SU-DHL-6 (cell line): ENCODE data around the gene KDM2B.

Source experiments
- H2AFZ ChIP-seq: fragments of 200-600 bp; sonication (generic); 2 replicates; pipeline ENCODE4 v1.6.1; 2014; ENCODE audit warnings: low read depth, mild to moderate bottlenecking, moderate library complexity, mixed read lengths, antibody characterized with exemption, low read length; ENCODE audit not compliant: severe bottlenecking
- H3F3A ChIP-seq: fragments of 200-600 bp; shearing (Covaris generic); 2 replicates; pipeline ENCODE4 v1.6.0; 2016; ENCODE audit warnings: antibody characterized with exemption, mild to moderate bottlenecking; ENCODE audit not compliant: insufficient read depth
- H3K27ac ChIP-seq: fragments of 200-600 bp; sonication (generic); 2 replicates; pipeline ENCODE4 v1.5.1; 2016; ENCODE audit warnings: low read depth, mild to moderate bottlenecking, low read length, moderate library complexity, mixed read lengths
- H3K27me3 ChIP-seq: fragments of 200-600 bp; sonication (generic), shearing (Covaris generic); 2 replicates; pipeline ENCODE4 v1.6.0; 2014; ENCODE audit warnings: mild to moderate bottlenecking, low read length
- H3K36me3 ChIP-seq: fragments of 200-600 bp; sonication (generic); 2 replicates; pipeline ENCODE4 v1.6.1; 2014; ENCODE audit warnings: mild to moderate bottlenecking, low read length, mixed read lengths
- H3K4me2 ChIP-seq: fragments of 300-600, 200-600 bp; shearing (Covaris generic), sonication (generic); 2 replicates; pipeline ENCODE4 v1.6.0; 2014; ENCODE audit warnings: low read length, low read depth, mild to moderate bottlenecking; ENCODE audit not compliant: poor library complexity, severe bottlenecking
- H3K4me3 ChIP-seq: fragments of 200-600 bp; sonication (generic); 2 replicates; pipeline ENCODE4 v1.5.1; 2014; ENCODE audit warnings: antibody characterized with exemption, low read length, mild to moderate bottlenecking, mixed read lengths; ENCODE audit not compliant: insufficient read depth, poor library complexity, severe bottlenecking
- H3K79me2 ChIP-seq: fragments of 200-600 bp; sonication (generic); 2 replicates; pipeline ENCODE4 v1.6.1; 2014; ENCODE audit warnings: mild to moderate bottlenecking, low read length, moderate library complexity; ENCODE audit not compliant: insufficient read depth
- H3K9ac ChIP-seq: fragments of 200-600 bp; sonication (generic); 2 replicates; pipeline ENCODE4 v1.7.0; 2014; ENCODE audit warnings: mild to moderate bottlenecking, low read length
- H3K9me2 ChIP-seq: fragments of 200-600 bp; sonication (generic); replicated peaks from 2 replicates; pipeline ENCODE4 v1.6.1; 2014; ENCODE audit warnings: low read length; ENCODE audit not compliant: insufficient read depth
- H3K9me3 ChIP-seq: fragments of 200-600 bp; sonication (generic); 2 replicates; pipeline ENCODE4 v1.6.1; 2014; ENCODE audit warnings: low read length, mixed read lengths; ENCODE audit not compliant: insufficient read depth
- H4K20me1 ChIP-seq: fragments of 200-600 bp; sonication (generic); 2 replicates; pipeline ENCODE4 v1.6.1; 2014; ENCODE audit warnings: low read depth, mild to moderate bottlenecking, antibody characterized with exemption, low read length, moderate library complexity, mixed read lengths
- CTCF ChIP-seq: fragments of 200-600 bp; sonication (generic); IDR thresholded peaks from one replicate; pipeline ENCODE4 v1.5.1; 2017; ENCODE audit warnings: antibody characterized with exemption, mild to moderate bottlenecking, low read length, moderate library complexity; ENCODE audit not compliant: insufficient read depth, poor library complexity, severe bottlenecking
- EZH2phosphoT487 ChIP-seq: fragments of 200-600 bp; sonication (generic), shearing (Covaris generic); conservative IDR thresholded peaks from 2 replicates; pipeline ENCODE4 v1.6.1; 2018; ENCODE audit warnings: mild to moderate bottlenecking, antibody characterized with exemption, low read length, moderate library complexity, mixed read lengths

KDM2B gene

GRCh38 chr12:121403721-121404120 is 177.1 kb downstream of the KDM2B start:
- TF ChIP-seq CTCF (no peak), EZH2phosphoT487 (no peak)
- Histone ChIP-seq H2AFZ (no peak overlapping the region), H3K9me3 (no peaks in the 10 kb centered on the region), H3K4me3 (no peak overlapping the region), H3K36me3 (peaks cover 18% of the 10 kb centered on the region), H3K27me3 (no peaks in the 10 kb centered on the region), H3K9me2 (no peaks in the 10 kb centered on the region), H3K79me2 (peaks cover 71% of the 10 kb centered on the region), H3K4me2 (no peak overlapping the region), H3K9ac (no peak overlapping the region), H4K20me1 (peaks cover 11% of the 10 kb centered on the region; the same call in 1 of the 2 replicates), H3K27ac (no peak overlapping the region), H3F3A (peaks cover 10% of the 10 kb centered on the region)

- Histone ChIP-seq H3K4me2 (peak overlapping the region; percentile 84), H3F3A (peaks cover 7% of the 10 kb centered on the region), H3K27me3 (no peaks in the 10 kb centered on the region), H2AFZ (peak overlapping the region; percentile 61), H3K4me3 (peak overlapping the region; percentile 80), H3K9me3 (no peaks in the 10 kb centered on the region), H3K79me2 (peaks cover 50% of the 10 kb centered on the region), H4K20me1 (peaks cover 11% of the 10 kb centered on the region; the same call in 1 of the 2 replicates), H3K36me3 (peaks cover 15% of the 10 kb centered on the region), H3K9me2 (no peaks in the 10 kb centered on the region), H3K9ac (peak overlapping the region; percentile 92), H3K27ac (peak overlapping the region; percentile 73)
- TF ChIP-seq EZH2phosphoT487: no peak
- no peak for TF ChIP-seq CTCF
These were observed 180.3 kb downstream of the KDM2B start for GRCh38 chr12:121400332-121401139.

- H4K20me1 ChIP-seq: peaks cover 11% of the 10 kb centered on the region; the same call in 1 of the 2 replicates
- H3K4me3 ChIP-seq: peak within 1 kb of the TSS; percentile 88
- peak within 1 kb of the TSS; percentile 92 for H3K9ac ChIP-seq
- no peaks in the 10 kb centered on the region for H3K9me3 ChIP-seq
- H3K79me2 ChIP-seq: peaks cover 43% of the 10 kb centered on the region
- H3K27me3 ChIP-seq: no peaks in the 10 kb centered on the region
- peak within 1 kb of the TSS; percentile 73 for H3K27ac ChIP-seq
- no peaks in the 10 kb centered on the region for H3K9me2 ChIP-seq
- TF ChIP-seq CTCF (no peak), EZH2phosphoT487 (no peak)
- peaks cover 12% of the 10 kb centered on the region for H3K36me3 ChIP-seq
- peak within 1 kb of the TSS; percentile 89 for H3K4me2 ChIP-seq
- H3F3A ChIP-seq: peaks cover 7% of the 10 kb centered on the region
- H2AFZ ChIP-seq: peak within 1 kb of the TSS; percentile 87
These were observed 181.2 kb downstream of the KDM2B start, which contains the start of gene RNF34 for GRCh38 chr12:121399391-121400331. RNF34 (plus strand) TSS chr12:121400118; CDS start chr12:121400213, 95 bp downstream.
